Measurements from ENCODE around the gene CEACAM4. TPM values are rescaled to one million over a fixed set of nuclear protein-coding genes. Genes with fewer than 3 reads are reported as not detected.
"Not testable (repeated sequence)": the region's sequence is repeated elsewhere in the genome, so short reads cannot be mapped to it uniquely, and the experiment has no call there.

Gene CEACAM4
- total RNA-seq, 1 experiment from 2014 or later = not detected

- DNase-seq (ENCODE audit: low spot score) = no peak
Observed at GRCh38 chr19:41584931-41585330, 41.9 kb downstream of the CEACAM4 start.

GRCh38 chr19:41584260-41584810 is 42.5 kb downstream of the CEACAM4 start:
- DNase-seq (ENCODE audit: low spot score) = no peak

- DNase-seq (ENCODE audit: low spot score) = not testable (repeated sequence)
Observed at GRCh38 chr19:41582577-41583182, 44.2 kb downstream of the CEACAM4 start.

DNA sequence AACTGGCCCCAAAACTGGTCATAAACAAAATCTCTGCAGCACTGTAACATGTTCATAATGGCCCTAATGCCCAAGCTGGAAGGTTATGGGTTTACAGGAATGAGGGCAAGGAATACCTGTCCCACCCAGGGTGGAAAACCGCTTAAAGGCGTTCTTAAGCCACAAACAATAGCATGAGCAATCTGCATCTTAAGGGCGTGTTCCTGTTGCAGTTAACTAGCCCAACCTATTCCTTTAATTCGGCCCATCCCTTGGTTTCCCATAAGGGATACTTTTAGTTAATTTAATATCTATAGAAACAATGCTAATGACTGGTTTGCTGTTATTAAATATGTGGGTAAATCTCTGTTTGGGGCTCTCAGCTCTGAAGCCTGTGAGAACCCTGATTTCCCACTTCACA is 45.8 kb downstream of the CEACAM4 start:
- not testable (repeated sequence) for DNase-seq (ENCODE audit: low spot score)

- no peak for DNase-seq (ENCODE audit: low spot score)
Observed at GRCh38 chr19:41578886-41579285, 48.0 kb downstream of the CEACAM4 start.

GRCh38 chr19:41577833-41578232 is 49.0 kb downstream of the CEACAM4 start:
- no peak for DNase-seq (ENCODE audit: low spot score)

GRCh38 chr19:41577144-41577830 is 49.6 kb downstream of the CEACAM4 start:
- no peak for DNase-seq (ENCODE audit: low spot score)

DNA sequence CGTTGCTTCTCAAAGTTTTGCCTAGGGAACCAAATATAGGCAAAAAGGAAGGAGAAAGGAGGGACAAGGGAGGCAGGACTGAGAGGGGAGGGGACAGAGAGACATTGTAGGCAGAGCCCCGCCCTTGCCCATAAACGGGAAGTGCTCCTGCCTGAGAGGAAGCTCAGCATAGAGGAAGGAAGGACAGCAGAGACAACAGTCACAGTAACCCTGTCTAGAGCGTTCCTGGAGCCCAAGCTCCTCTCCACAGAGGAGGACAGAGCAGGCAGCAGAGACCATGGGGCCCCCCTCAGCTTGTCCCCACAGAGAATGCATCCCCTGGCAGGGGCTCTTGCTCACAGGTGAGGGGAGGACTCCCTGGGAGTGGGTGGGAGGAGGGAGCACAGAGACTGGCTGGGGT is 50.9 kb downstream of the CEACAM4 start, which contains the start of gene CEACAM21:
Gene CEACAM21, plus strand, starts transcription at position 169 of the 400 bp plus-strand sequence. Its CDS starts 109 bp downstream, at position 278.
- no peak for DNase-seq (ENCODE audit: low spot score)

DNA sequence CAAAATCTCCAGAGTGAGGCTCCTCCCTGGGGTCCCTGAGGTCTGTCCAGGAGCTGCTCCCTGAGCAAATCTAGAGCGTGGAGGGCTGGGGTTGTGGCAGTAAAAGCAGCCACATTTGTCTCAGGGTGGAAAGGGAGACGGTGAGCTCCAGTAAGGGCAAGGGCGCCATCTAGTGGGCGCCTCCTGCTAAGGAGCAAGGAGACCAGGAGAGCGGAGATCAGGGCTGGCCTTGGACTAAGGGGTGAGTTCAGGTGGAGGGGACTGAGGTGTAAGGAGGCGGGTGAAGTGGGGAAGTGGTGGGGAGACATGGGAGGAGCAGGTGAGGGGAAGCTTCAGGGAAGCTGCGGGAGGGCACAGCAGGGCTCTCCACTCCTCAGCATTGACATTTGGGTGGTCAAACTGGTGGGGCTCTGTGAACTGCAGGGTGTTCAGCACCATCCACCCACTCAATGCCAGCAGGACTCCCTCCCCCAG is 56.2 kb downstream of the CEACAM4 start:
- DNase-seq (ENCODE audit: low spot score) = peak; percentile 72

DNA sequence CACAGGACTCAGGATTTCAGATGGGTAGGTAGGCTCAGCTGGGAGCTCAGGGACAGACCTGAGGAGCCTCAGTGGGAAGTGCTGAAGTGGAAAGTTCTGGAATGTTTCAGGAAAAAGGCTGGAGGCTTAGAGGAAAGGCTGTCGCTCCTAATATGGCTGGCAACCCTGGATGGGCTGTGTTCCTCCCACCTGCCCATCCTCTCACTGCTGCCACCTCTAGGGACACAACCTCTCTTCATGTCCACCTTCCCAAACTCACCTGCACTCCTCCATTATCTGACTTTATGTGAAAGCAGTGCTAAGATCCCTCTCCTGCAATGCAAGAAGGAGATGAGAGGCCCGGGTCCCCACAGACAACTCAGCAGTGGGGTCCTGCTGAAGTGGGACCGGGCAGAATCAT is 56.7 kb downstream of the CEACAM4 start:
- no peak for DNase-seq (ENCODE audit: low spot score)

GRCh38 chr19:41569481-41570150 is 57.3 kb downstream of the CEACAM4 start:
- DNase-seq (ENCODE audit: low spot score) = no peak

Other genes with a start within 250 kb of the CEACAM4 start
- 28.5 and 28.9 TPM in 2 replicates for gene EXOSC5, start 229.7 kb downstream of the CEACAM4 start, total RNA-seq (2014; rRNA removed; shearing (Covaris generic))
- 32.6 and 47.7 TPM in 2 replicates for gene BCKDHA, start 229.3 kb downstream of the CEACAM4 start, total RNA-seq (2014; rRNA removed; shearing (Covaris generic))
- gene B3GNT8, start 199.7 kb downstream of the CEACAM4 start, total RNA-seq (2014; rRNA removed; shearing (Covaris generic)) = not detected in 2 replicates
- 36.7 and 52.1 TPM in 2 replicates for gene DMAC2, start 187.2 kb downstream of the CEACAM4 start, total RNA-seq (2014; rRNA removed; shearing (Covaris generic))
- not detected in 2 replicates for gene ERICH4, start 183.9 kb downstream of the CEACAM4 start, total RNA-seq (2014; rRNA removed; shearing (Covaris generic))
- gene CEACAM21, start 50.9 kb downstream of the CEACAM4 start, total RNA-seq (2014; rRNA removed; shearing (Covaris generic)) = 0.14 TPM in 1 of 2 replicates, not detected in the other
- not detected in 2 replicates for gene CEACAM7, start 61.2 kb upstream of the CEACAM4 start, total RNA-seq (2014; rRNA removed; shearing (Covaris generic))
- not detected in 2 replicates for gene CEACAM5, start 81.6 kb upstream of the CEACAM4 start, total RNA-seq (2014; rRNA removed; shearing (Covaris generic))
- gene CEACAM6, start 128.5 kb upstream of the CEACAM4 start, total RNA-seq (2014; rRNA removed; shearing (Covaris generic)) = not detected in 2 replicates
- not detected in 2 replicates for gene CEACAM3, start 169.5 kb upstream of the CEACAM4 start, total RNA-seq (2014; rRNA removed; shearing (Covaris generic))
- 0.41 TPM in 1 of 2 replicates, not detected in the other for gene LYPD4, start 217.6 kb upstream of the CEACAM4 start, total RNA-seq (2014; rRNA removed; shearing (Covaris generic))
- not detected in 2 replicates for gene DMRTC2, start 218.0 kb upstream of the CEACAM4 start, total RNA-seq (2014; rRNA removed; shearing (Covaris generic))
- 1,641 and 1,922 TPM in 2 replicates for gene RPS19, start 233.2 kb upstream of the CEACAM4 start, total RNA-seq (2014; rRNA removed; shearing (Covaris generic))